Smooth muscle cell of bladder (primary cell): ENCODE measurements around the gene TMEM147. TPM values are rescaled to one million over a fixed set of nuclear protein-coding genes. Genes with fewer than 3 reads are reported as not detected.

Experiments used
- total RNA-seq: library from RNA; depleted of rRNA; stranded (reverse); fragments of >200 nt; gene quantifications from 2 replicates; pipeline ENCODE4 v1.2.3, GENCODE V29; 2014

TMEM147 gene
- 81.8 and 120 TPM in 2 replicates for total RNA-seq

GRCh38 chr19:35545001-35545854 is at the start of gene TMEM147:
Gene TMEM147 (plus strand): TSS chr19:35545626. CDS start chr19:35545740, 114 bp downstream.

GRCh38 chr19:35513628-35514281 is 31.7 kb upstream of the TMEM147 start, which contains the start of gene DMKN:
Gene DMKN (minus strand): TSS chr19:35513649. CDS start chr19:35513475, 174 bp downstream.

DNA sequence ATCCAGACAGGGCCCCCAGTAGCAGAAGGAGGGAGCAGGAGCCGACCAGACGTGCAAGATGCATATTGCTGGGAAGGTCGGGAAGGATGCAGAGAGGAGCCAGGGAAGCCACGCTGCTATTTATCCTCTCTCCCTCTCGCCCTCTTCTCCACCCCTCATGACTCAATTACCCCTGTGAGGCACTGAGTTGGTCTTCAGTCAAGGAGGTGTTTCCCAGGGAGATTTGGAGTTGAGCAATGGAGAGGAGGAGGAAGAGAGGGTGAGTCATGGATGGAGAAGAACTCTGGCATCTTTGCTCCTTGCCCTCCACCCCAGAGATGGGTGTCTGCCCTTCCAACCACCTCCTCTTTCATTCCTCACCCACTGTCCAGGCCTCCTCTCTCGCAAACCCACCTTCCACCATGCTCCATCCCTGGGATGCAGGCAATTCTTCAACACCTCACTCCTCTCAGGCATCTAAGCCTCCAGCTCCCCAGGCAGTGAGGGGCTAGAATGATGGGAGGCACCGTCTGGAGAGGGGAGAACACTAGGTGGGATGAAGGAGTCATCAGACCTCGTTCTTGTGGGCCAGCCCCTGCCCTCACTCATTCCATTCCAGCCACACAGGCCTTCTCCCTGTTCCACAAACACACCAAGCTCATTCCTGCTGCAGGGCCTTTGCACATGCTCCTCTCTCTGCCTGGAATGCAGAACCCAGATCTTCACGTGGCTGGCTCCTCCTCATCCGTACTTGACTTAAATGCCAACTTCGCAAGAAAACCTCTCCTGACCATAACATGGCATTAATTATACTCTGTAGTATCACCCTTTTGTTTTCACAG is 17.0 kb upstream of the TMEM147 start, which contains the start of gene SBSN:
TSS of gene SBSN (minus strand) at position 94 of the 821 bp plus-strand sequence. CDS start at position 64, 30 bp downstream.

GRCh38 chr19:35533201-35533821 is 12.1 kb upstream of the TMEM147 start, which contains the start of gene GAPDHS:
Gene GAPDHS (plus strand): TSS chr19:35533456. CDS start chr19:35533528, 72 bp downstream.

DNA sequence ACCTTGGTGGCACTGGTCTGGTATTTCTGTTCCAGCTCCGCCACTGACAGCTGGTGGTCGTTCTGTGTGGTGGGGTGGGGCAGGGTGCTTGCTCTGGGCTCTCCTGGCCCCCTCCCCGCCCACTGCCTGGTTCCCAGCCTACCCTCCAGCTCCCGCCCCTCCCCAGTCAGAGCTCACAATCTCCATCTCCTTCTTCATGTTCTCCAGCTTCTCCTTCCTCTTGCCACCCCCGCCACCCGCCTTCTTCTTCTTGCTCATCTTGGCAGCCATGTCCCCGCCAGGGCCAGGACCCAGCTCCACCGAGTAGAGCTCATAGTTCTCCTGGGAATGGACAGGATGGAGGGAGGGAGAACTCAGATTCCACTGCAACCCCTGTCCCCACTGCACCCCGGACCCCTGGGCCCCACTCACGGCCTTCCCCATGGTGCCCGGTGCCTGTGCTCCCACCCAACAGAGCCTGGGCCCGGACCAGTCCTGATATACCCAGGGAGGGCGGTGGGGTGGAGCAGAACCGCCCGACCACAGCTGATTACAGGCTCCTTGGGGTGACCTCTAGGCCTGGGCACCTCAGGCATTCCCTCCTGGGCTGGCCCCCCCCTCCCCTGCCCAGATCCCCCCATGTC is 17.9 kb downstream of the TMEM147 start, which contains the start of gene ATP4A:
TSS of gene ATP4A (minus strand) at position 452 of the 623 bp plus-strand sequence. CDS start at position 423, 29 bp downstream.

GRCh38 chr19:35585848-35586247 is 40.4 kb downstream of the TMEM147 start, which contains the start of gene PMIS2:
Gene PMIS2 (plus strand): TSS chr19:35586173. CDS start chr19:35586260, 87 bp downstream.

Other genes starting within 250 kb of the TMEM147 start
- gene CD22, start 216.4 kb upstream of the TMEM147 start, total RNA-seq = 0.09 and 0.14 TPM in 2 replicates
- gene FFAR1, start 197.7 kb upstream of the TMEM147 start, total RNA-seq = not detected in 2 replicates
- gene FFAR3, start 187.2 kb upstream of the TMEM147 start, total RNA-seq = 0.09 and 0.14 TPM in 2 replicates
- not detected in 2 replicates for gene GPR42, start 174.6 kb upstream of the TMEM147 start, total RNA-seq
- gene FFAR2, start 97.4 kb upstream of the TMEM147 start, total RNA-seq = not detected in 2 replicates
- not detected in 2 replicates for gene KRTDAP, start 55.2 kb upstream of the TMEM147 start, total RNA-seq
- gene DMKN, start 32.0 kb upstream of the TMEM147 start, total RNA-seq = 4.0 and 18.3 TPM in 2 replicates
- 2.1 and 9.3 TPM in 2 replicates for gene SBSN, start 17.3 kb upstream of the TMEM147 start, total RNA-seq
- gene GAPDHS, start 12.2 kb upstream of the TMEM147 start, total RNA-seq = not detected in 2 replicates
- not detected in 2 replicates for gene ATP4A, start 18.0 kb downstream of the TMEM147 start, total RNA-seq
- gene PMIS2, start 40.5 kb downstream of the TMEM147 start, total RNA-seq = not detected in 2 replicates
- gene HAUS5, start 67.1 kb downstream of the TMEM147 start, total RNA-seq = 3.0 and 3.5 TPM in 2 replicates
- 33.4 and 34.0 TPM in 2 replicates for gene RBM42, start 83.4 kb downstream of the TMEM147 start, total RNA-seq
- 0.18 and 0.28 TPM in 2 replicates for gene ETV2, start 96.1 kb downstream of the TMEM147 start, total RNA-seq
- gene COX6B1, start 102.7 kb downstream of the TMEM147 start, total RNA-seq = 495 and 644 TPM in 2 replicates
- gene UPK1A, start 120.9 kb downstream of the TMEM147 start, total RNA-seq = 0.09 TPM in 1 of 2 replicates, not detected in the other
- gene ZBTB32, start 158.9 kb downstream of the TMEM147 start, total RNA-seq = not detected in 2 replicates
- 2.6 and 4.2 TPM in 2 replicates for gene KMT2B, start 172.4 kb downstream of the TMEM147 start, total RNA-seq
- 1.00 and 1.8 TPM in 2 replicates for gene IGFLR1, start 196.8 kb downstream of the TMEM147 start, total RNA-seq
- gene U2AF1L4, start 199.8 kb downstream of the TMEM147 start, total RNA-seq = 5.5 and 7.8 TPM in 2 replicates
- gene PSENEN, start 200.0 kb downstream of the TMEM147 start, total RNA-seq = 13.5 and 14.0 TPM in 2 replicates
- gene LIN37, start 202.9 kb downstream of the TMEM147 start, total RNA-seq = 7.4 and 10.1 TPM in 2 replicates
- gene HSPB6, start 211.4 kb downstream of the TMEM147 start, total RNA-seq = 50.3 and 88.4 TPM in 2 replicates
- 2.5 and 3.3 TPM in 2 replicates for gene PROSER3, start 212.6 kb downstream of the TMEM147 start, total RNA-seq
- 1.00 and 1.3 TPM in 2 replicates for gene ARHGAP33, start 229.9 kb downstream of the TMEM147 start, total RNA-seq